ENCODE data around the gene SLC2A4RG. TPM values are rescaled to one million over a fixed set of nuclear protein-coding genes. Genes with fewer than 3 reads are reported as not detected.
A peak's percentile ranks its signal among the peaks of the same experiment; 100 is the strongest.

SLC2A4RG gene
- total and polyA plus RNA-seq, 2 of the 4 experiments (the other 2 are of a cell fraction): 5.0 to 50.3 TPM

- no peak for TF ChIP-seq CHD1 (IDR thresholded peaks at IDR 0.05; ENCODE audit: low read depth, low read length)
- Histone ChIP-seq H4K8ac (ENCODE audit: low read depth in 2 of 2, low read length in 2 of 2) (peak overlapping the region; percentile 69 to 93; a peak in 3 of 4 replicates), H3K4me1 (ENCODE audit: control insufficient read depth, insufficient read depth, low read length) (peaks cover 10% of the 10 kb centered on the region), H3K56ac (ENCODE audit: extremely low read depth, insufficient read depth, low read length) (no peak overlapping the region), H2AFZ (replicated peaks; ENCODE audit: low read length, poor library complexity) (peak overlapping the region; percentile 98), H3K36me3 (ENCODE audit: control insufficient read depth, insufficient read depth, low read length) (peaks cover 39% of the 10 kb centered on the region), H3K79me1 (ENCODE audit: low read depth in 1 of 2, low read length in 2 of 2) (peaks cover 18 to 76% of the 10 kb centered on the region in 2 experiments), H3K23ac (ENCODE audit: low read depth, low read length) (0 out of 2 replicates have a peak overlapping the region, but pooled peaks have one; percentile 81), H3K9me3 (ENCODE audit: control insufficient read depth, insufficient read depth, low read length) (no peaks in the 10 kb centered on the region), H3K27ac (ENCODE audit: insufficient read depth, low read length) (peak overlapping the region; percentile 82; the same call in 1 of the 2 replicates), H2BK120ac (ENCODE audit: low read depth, low read length) (no peak overlapping the region), H3K4me3 (ENCODE audit: insufficient read depth, low read depth, low read length) (peak overlapping the region; percentile 84; the same call in 1 of the 2 replicates), H2BK15ac (ENCODE audit: low read depth, low read length) (no peak overlapping the region), H2AK5ac (ENCODE audit: low read depth, low read length) (peak overlapping the region; percentile 98), H4K20me1 (ENCODE audit: insufficient read depth, low read length) (no peaks in the 10 kb centered on the region; the same call in 1 of the 2 replicates), H3K4ac (ENCODE audit: low read depth, low read length) (peak overlapping the region; percentile 94), H4K5ac (ENCODE audit: low read depth, low read length) (no peak overlapping the region; the same call in 1 of the 2 replicates), H3K14ac (replicated peaks; ENCODE audit: low read depth, low read length) (0 out of 2 replicates have a peak overlapping the region, but pooled peaks have one; percentile 92), H3K27me3 (ENCODE audit: control insufficient read depth, insufficient read depth, low read length) (no peaks in the 10 kb centered on the region), H4K91ac (ENCODE audit: insufficient read depth, low read depth, low read length) (0 out of 2 replicates have a peak overlapping the region, but pooled peaks have one; percentile 60), H2BK5ac (ENCODE audit: low read depth, low read length, poor library complexity, severe bottlenecking) (peak overlapping the region; percentile 77), H2AK9ac (replicated peaks; ENCODE audit: low read depth, low read length, poor library complexity) (peak overlapping the region; percentile 98), H3K9ac (ENCODE audit: low read depth, low read length) (peak overlapping the region; percentile 79; the same call in 1 of the 2 replicates), H3K18ac (ENCODE audit: low read depth, low read length) (no peak overlapping the region), H2BK20ac (ENCODE audit: low read depth, low read length) (no peak overlapping the region), H3K4me2 (ENCODE audit: low read depth, low read length) (peak overlapping the region; percentile 92), H3K9me1 (ENCODE audit: insufficient read depth, low read length) (no peaks in the 10 kb centered on the region)
- in situ Hi-C loops (cut with MboI; ENCODE audit: low sequenced_read_pairs): loop anchor here (10.0 kb wide), 1 partner anchor 159 kb away; the partner anchor contains the start of genes ABHD16B and TPD52L2
- intact Hi-C loops (cut with micrococcal nuclease): loop anchor here (2.0 kb wide), 1 partner anchor 159 kb away; the partner anchor contains the start of gene TPD52L2
- dilution Hi-C loops (cut with HindIII; ENCODE audit: low sequenced_read_pairs, unreplicated experiment): no loop called here
- ChIA-PET CTCF (no interaction called here), POLR2A (ENCODE audit: unreplicated experiment) (no interaction called here)
- ATAC-seq (ENCODE audit: low read depth) (no peak), DNase-seq (no peak)
- 80% methylated on average over 1 of the region's 12 CpGs; no CpG with 5 or more reads in 1 of the 2 experiments for WGBS, 2 experiments (ENCODE audit: extremely low coverage in 2 of 2, insufficient read length in 1 of 2)
- no TSS peak for BruUV-seq (replicated peaks)
Observed at GRCh38 chr20:63706027-63706695, 33.4 kb upstream of the SLC2A4RG start.

Data from IMR-90 (cell line).